PC-3 (cell line): ENCODE results near the gene KIF6.

Experiments used
- EZH2 ChIP-seq: fragments of 300-600 bp; sonication (generic); IDR thresholded peaks from one replicate; pipeline ENCODE4 v1.6.1; 2017; ENCODE audit warnings: antibody characterized with exemption, mild to moderate bottlenecking, low read length; ENCODE audit not compliant: unreplicated experiment
- TF ChIP-seq, protein P1 (sequence below): fragments of 300-600 bp; sonication (generic); conservative IDR thresholded peaks from 2 replicates; pipeline ENCODE4 v1.5.1; 2017; ENCODE audit warnings: antibody characterized with exemption, low read depth, mild to moderate bottlenecking, low read length

DNA sequence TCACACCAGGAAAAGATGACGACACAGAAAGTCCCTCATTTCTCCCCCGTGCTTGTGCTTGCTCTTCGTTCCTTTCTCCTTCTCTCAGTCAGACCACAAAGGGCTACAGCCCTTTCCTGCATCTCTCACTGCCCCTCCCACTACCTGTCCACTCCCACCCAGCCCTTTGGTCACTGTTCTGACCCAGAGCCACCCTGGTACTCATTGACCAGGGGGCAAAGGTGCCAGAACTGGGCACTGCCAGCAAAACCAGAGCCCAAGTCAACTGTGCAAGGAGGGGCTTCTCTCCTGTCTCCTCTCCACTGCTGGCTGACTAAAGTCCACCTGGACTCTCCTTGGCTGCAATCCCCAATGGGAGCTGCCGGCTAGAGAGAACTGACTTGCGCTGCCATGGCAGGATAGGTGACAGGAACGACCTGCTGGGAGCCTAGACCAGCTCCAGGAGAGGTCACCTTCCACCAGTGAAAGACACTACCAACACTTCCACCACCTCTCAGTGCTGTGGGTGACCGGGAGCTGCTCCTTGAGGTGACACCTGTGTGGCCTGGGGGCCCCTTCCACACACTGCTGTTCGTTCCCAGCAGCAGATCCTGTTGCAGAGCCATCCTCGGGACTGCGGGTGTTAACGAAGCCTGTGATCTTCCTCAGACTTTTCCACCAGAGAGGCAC is 443.8 kb downstream of the KIF6 start:
- TF ChIP-seq, protein P1, sequence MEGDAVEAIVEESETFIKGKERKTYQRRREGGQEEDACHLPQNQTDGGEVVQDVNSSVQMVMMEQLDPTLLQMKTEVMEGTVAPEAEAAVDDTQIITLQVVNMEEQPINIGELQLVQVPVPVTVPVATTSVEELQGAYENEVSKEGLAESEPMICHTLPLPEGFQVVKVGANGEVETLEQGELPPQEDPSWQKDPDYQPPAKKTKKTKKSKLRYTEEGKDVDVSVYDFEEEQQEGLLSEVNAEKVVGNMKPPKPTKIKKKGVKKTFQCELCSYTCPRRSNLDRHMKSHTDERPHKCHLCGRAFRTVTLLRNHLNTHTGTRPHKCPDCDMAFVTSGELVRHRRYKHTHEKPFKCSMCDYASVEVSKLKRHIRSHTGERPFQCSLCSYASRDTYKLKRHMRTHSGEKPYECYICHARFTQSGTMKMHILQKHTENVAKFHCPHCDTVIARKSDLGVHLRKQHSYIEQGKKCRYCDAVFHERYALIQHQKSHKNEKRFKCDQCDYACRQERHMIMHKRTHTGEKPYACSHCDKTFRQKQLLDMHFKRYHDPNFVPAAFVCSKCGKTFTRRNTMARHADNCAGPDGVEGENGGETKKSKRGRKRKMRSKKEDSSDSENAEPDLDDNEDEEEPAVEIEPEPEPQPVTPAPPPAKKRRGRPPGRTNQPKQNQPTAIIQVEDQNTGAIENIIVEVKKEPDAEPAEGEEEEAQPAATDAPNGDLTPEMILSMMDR = no peak
- no peak for TF ChIP-seq EZH2
